Uterus (tissue), 4 donors: Measurements from ENCODE around the gene NFKBIZ. TPM values are rescaled to one million over a fixed set of nuclear protein-coding genes. Genes with fewer than 3 reads are reported as not detected.
A peak's percentile ranks its signal among the peaks of the same experiment; 100 is the strongest.

Source experiments
- DNase-seq, 2 donors: peaks; one replicate each; pipeline ENCODE4 v3.0.0-alpha.2; 2019 to 2020
- H3K27ac ChIP-seq, 2 donors: fragments of 200-600 bp; sonication (generic); 1 replicate in 1 of 2; 2 replicates in 1 of 2; pipeline ENCODE4 v1.5.1; 2016 to 2018
- H3K27me3 ChIP-seq, 2 donors: fragments of 200-600 bp; sonication (generic); one replicate each; pipeline ENCODE4 v1.5.1; 2018 to 2019; ENCODE audit warnings: control low read depth in 1 of 2
- H3K36me3 ChIP-seq, 2 donors: fragments of 200-600 bp; sonication (generic); one replicate each; pipeline ENCODE4 v1.5.1; 2019; ENCODE audit warnings: control low read depth in 1 of 2
- H3K4me1 ChIP-seq, 2 donors: fragments of 200-600 bp; sonication (generic); one replicate each; pipeline ENCODE4 v1.5.1; 2018 to 2019; ENCODE audit warnings: control low read depth in 1 of 2
- H3K4me3 ChIP-seq, 2 donors: fragments of 200-600 bp; sonication (generic); 1 replicate in 1 of 2; 2 replicates in 1 of 2; pipeline ENCODE4 v1.5.1; 2018 to 2019; ENCODE audit warnings: mild to moderate bottlenecking in 1 of 2
- H3K9me3 ChIP-seq, 2 donors: fragments of 200-600 bp; sonication (generic); one replicate each; pipeline ENCODE4 v1.5.1; 2019; ENCODE audit warnings: control low read depth in 1 of 2
- CTCF ChIP-seq, 4 experiments: fragments of 200-600 bp in 2 of 4; fragments of 450-650 bp in 2 of 4; sonication (generic) in 2 of 4; IDR thresholded peaks; one replicate each; pipeline ENCODE4 v1.5.1; 2016 to 2019; ENCODE audit warnings: antibody characterized with exemption in 4 of 4, mild to moderate bottlenecking in 2 of 4, moderate library complexity in 1 of 4
- POLR2A ChIP-seq, 2 donors: fragments of 450-650 bp; IDR thresholded peaks; one replicate each; pipeline ENCODE4 v1.6.1; 2016; ENCODE audit warnings: antibody characterized with exemption in 2 of 2, mild to moderate bottlenecking in 1 of 2, moderate library complexity in 1 of 2
- intact Hi-C: fragments of 100-400 bp; cut with DNase I; formaldehyde crosslinking; loops from one replicate; pipeline ENCODE4 v1.15.1; 2023; ENCODE audit warnings: low total_unique reads
- total RNA-seq, 4 donors: library from RNA; depleted of rRNA in 3 of 4; stranded (reverse); fragments of >200 nt in 3 of 4; gene quantifications; one replicate each; pipeline versions ENCODE4 v1.1.0 to v1.2.4, GENCODE V29; 2014 to 2023
- donor health status: DM: yes; HTN: yes; CAD: no.

The NFKBIZ gene
- total RNA-seq, 4 donors from 2014 or later, result 10.2 to 119 (median 58.9) TPM

- Histone ChIP-seq H3K9me3 (no peaks in the 10 kb centered on the region), H3K4me1 (peaks cover 6 to 16% of the 10 kb centered on the region in 2 donors), H3K27me3 (no peaks in the 10 kb centered on the region), H3K36me3 (no peaks in the 10 kb centered on the region), H3K27ac (no peak overlapping the region), H3K4me3 (no peak overlapping the region)
- no peak for TF ChIP-seq CTCF (IDR thresholded peaks at IDR 0.05)
- TF ChIP-seq POLR2A (IDR thresholded peaks at IDR 0.05), result no peak
- no peak for DNase-seq
- intact Hi-C loops, result no loop called here
These were observed 37.4 kb upstream of the NFKBIZ start for GRCh38 chr3:101811875-101812274.

- Histone ChIP-seq H3K27me3 (no peaks in the 10 kb centered on the region), H3K4me3 (no peak overlapping the region), H3K36me3 (no peaks in the 10 kb centered on the region), H3K27ac (peak overlapping the region; percentile 53 to 68), H3K9me3 (no peaks in the 10 kb centered on the region), H3K4me1 (peaks cover 6 to 16% of the 10 kb centered on the region in 2 donors)
- TF ChIP-seq POLR2A (IDR thresholded peaks at IDR 0.05) (no peak), CTCF (IDR thresholded peaks at IDR 0.05) (no peak)
- DNase-seq, result no peak
- intact Hi-C loops, result no loop called here
These were observed 36.4 kb upstream of the NFKBIZ start for GRCh38 chr3:101812895-101813294.

DNA sequence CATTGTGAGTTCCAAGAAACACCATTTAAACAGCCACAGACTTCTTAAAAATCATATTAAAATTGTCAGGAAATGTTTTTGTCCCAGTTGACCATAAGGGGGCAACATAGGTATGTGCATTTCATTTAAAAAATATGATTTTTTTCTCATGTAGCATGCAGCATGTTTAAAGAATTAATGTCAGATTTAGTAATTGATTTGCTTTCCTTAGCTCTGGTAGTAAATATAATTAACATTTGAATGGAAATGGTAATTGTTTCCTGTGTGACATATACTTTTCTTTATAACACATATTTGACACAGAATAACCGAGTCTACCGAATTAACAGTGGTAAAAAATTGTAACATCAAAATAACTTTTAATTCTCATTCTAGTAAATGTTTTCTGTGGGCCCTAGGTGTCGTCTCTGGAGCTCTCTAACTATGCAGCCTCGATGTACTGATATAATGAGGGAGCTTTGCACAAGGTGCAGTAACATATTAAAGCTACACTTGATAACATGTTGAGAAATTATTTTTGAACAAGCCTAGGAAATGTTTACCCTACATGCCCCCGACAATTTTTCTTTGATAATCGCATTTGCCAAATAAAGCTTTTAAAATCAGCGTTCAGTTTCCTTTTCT is 35.4 kb upstream of the NFKBIZ start:
- intact Hi-C loops, result no loop called here

DNA sequence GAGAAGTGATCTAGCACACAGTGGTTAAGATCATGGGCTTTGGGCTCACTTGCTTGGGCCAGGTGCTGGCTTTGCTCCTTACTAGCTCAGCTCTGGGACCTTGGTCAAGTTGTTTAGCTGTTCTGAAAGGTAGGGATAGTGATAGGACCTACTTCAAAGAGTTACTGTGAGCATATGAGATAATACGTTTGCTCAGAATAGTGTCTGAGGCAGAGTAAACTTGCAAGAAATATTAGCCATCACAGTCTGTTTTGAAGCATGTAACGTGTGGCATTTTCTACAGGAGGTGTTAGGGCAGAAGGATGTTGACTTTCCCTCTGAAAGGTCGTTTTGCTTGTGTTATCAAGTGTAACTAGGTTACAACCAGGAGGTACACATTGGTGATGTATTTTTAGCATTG is 34.5 kb upstream of the NFKBIZ start:
- no peaks in the 10 kb centered on the region for H3K9me3 ChIP-seq
- H3K27ac ChIP-seq, result peak overlapping the region; percentile 68 to 73
- DNase-seq, result no peak
- peaks cover 6 to 16% of the 10 kb centered on the region in 2 donors for H3K4me1 ChIP-seq
- no peak for TF ChIP-seq CTCF (IDR thresholded peaks at IDR 0.05)
- TF ChIP-seq POLR2A (IDR thresholded peaks at IDR 0.05), result no peak
- H3K4me3 ChIP-seq, result no peak overlapping the region
- H3K36me3 ChIP-seq, result no peaks in the 10 kb centered on the region
- H3K27me3 ChIP-seq, result no peaks in the 10 kb centered on the region
- intact Hi-C loops, result no loop called here

More for the DNA sequence above, 35.4 kb upstream of the NFKBIZ start:
- Histone ChIP-seq H3K4me1 (peaks cover 6 to 16% of the 10 kb centered on the region in 2 donors), H3K27me3 (no peaks in the 10 kb centered on the region), H3K4me3 (no peak overlapping the region), H3K9me3 (no peaks in the 10 kb centered on the region), H3K27ac (peak overlapping the region; percentile 53 to 68), H3K36me3 (no peaks in the 10 kb centered on the region)
- TF ChIP-seq CTCF (IDR thresholded peaks at IDR 0.05), result peak; percentile 50 to 70 (median 58)
- TF ChIP-seq POLR2A (IDR thresholded peaks at IDR 0.05), result no peak
- no peak for DNase-seq

- Histone ChIP-seq H3K4me3 (no peak overlapping the region), H3K36me3 (no peaks in the 10 kb centered on the region), H3K9me3 (no peaks in the 10 kb centered on the region), H3K27ac (peak overlapping the region; percentile 68 to 73), H3K4me1 (peaks cover 6 to 16% of the 10 kb centered on the region in 2 donors), H3K27me3 (no peaks in the 10 kb centered on the region)
- intact Hi-C loops, result no loop called here
- TF ChIP-seq POLR2A (IDR thresholded peaks at IDR 0.05), result no peak
- peak in 1 of 4 experiments; percentile 4 for TF ChIP-seq CTCF (IDR thresholded peaks at IDR 0.05)
- peak in 1 of 2 donors; percentile 49 for DNase-seq
These were observed 32.8 kb upstream of the NFKBIZ start for GRCh38 chr3:101816215-101817149.
